Parathyroid adenoma (tissue), 2 donors: ENCODE results near the gene RNF215.
"Not testable (repeated sequence)": the region's sequence is repeated elsewhere in the genome, so short reads cannot be mapped to it uniquely, and the experiment has no call there.

Source experiments
- H2AFZ ChIP-seq: fragments of 300-600 bp; sonication (generic); one replicate; pipeline ENCODE4 v1.7.0; 2017; ENCODE audit warnings: antibody characterized with exemption, mild to moderate bottlenecking
- H3K27ac ChIP-seq: fragments of 300-600 bp; sonication (generic); one replicate; pipeline ENCODE4 v1.7.0; 2017
- H3K27me3 ChIP-seq: fragments of 300-600 bp; sonication (generic); one replicate; pipeline ENCODE4 v1.7.0; 2017; ENCODE audit warnings: low read length; ENCODE audit not compliant: control insufficient read depth, insufficient read depth
- H3K36me3 ChIP-seq: fragments of 300-600 bp; sonication (generic); one replicate; pipeline ENCODE4 v1.7.0; 2017; ENCODE audit warnings: low read length; ENCODE audit not compliant: control insufficient read depth, insufficient read depth
- H3K4me1 ChIP-seq: fragments of 300-600 bp; sonication (generic); one replicate; pipeline ENCODE4 v1.7.0; 2017; ENCODE audit warnings: control low read depth
- H3K4me2 ChIP-seq: fragments of 300-600 bp; sonication (generic); one replicate; pipeline ENCODE4 v1.7.0; 2017; ENCODE audit warnings: low read length
- H3K4me3 ChIP-seq: fragments of 300-600 bp; sonication (generic); one replicate; pipeline ENCODE4 v1.7.0; 2017; ENCODE audit warnings: low read depth, low read length
- H3K79me2 ChIP-seq: fragments of 300-600 bp; sonication (generic); one replicate; pipeline ENCODE4 v1.7.0; 2017; ENCODE audit warnings: control low read depth
- H3K9ac ChIP-seq: fragments of 300-600 bp; sonication (generic); one replicate; pipeline ENCODE4 v1.7.0; 2017; ENCODE audit warnings: mild to moderate bottlenecking
- H3K9me3 ChIP-seq: fragments of 300-600 bp; sonication (generic); one replicate; pipeline ENCODE4 v1.7.0; 2017; ENCODE audit warnings: low read length; ENCODE audit not compliant: control insufficient read depth
- TF ChIP-seq, protein P1 (sequence below): fragments of 300-600 bp; sonication (generic); IDR thresholded peaks from one replicate; pipeline ENCODE4 v1.7.0; 2017; ENCODE audit warnings: antibody characterized with exemption, mild to moderate bottlenecking
- donor health status: primary hyperparathyroidism.

The RNF215 gene

DNA sequence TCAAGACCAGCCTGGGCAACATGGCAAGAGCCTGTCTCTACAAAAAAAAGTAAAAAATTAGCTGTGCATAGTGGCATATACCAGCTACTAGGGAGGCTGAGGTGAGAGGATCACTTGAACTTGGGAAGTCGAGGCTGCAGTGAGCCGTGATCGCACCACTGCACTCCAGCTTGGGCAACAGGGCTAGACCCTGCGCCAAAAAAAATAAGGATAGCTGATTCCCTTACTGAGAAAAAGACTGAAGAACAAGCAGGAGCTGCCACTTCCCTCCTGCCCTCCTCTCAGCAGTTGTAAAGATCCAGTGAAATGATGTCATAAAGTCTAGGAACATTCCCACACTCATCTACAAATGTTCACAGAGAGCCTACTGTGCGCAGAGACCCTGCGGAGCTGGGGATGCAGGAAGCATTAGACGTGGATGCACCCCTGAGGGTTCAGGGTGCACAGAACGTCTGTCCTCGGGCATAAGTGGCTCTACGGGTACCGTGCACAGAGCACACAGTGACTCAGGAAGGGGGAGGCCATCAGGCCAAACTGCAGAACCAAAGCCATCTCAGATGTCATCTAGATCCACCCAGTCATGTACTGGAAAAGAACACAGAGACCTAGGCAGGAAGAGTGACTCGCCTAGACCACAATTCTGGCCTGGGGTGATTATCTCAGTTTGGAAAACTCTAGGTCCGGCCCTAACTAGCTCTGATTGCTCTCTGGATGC lies 21.3 kb upstream of the RNF215 start:
- no peaks in the 10 kb centered on the region for H3K9me3 ChIP-seq
- no peak overlapping the region for H2AFZ ChIP-seq
- H3K27me3 ChIP-seq, result no peaks in the 10 kb centered on the region
- TF ChIP-seq, protein P1, sequence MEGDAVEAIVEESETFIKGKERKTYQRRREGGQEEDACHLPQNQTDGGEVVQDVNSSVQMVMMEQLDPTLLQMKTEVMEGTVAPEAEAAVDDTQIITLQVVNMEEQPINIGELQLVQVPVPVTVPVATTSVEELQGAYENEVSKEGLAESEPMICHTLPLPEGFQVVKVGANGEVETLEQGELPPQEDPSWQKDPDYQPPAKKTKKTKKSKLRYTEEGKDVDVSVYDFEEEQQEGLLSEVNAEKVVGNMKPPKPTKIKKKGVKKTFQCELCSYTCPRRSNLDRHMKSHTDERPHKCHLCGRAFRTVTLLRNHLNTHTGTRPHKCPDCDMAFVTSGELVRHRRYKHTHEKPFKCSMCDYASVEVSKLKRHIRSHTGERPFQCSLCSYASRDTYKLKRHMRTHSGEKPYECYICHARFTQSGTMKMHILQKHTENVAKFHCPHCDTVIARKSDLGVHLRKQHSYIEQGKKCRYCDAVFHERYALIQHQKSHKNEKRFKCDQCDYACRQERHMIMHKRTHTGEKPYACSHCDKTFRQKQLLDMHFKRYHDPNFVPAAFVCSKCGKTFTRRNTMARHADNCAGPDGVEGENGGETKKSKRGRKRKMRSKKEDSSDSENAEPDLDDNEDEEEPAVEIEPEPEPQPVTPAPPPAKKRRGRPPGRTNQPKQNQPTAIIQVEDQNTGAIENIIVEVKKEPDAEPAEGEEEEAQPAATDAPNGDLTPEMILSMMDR, result no peak
- peaks cover 3% of the 10 kb centered on the region for H3K4me1 ChIP-seq
- no peak overlapping the region for H3K27ac ChIP-seq
- no peak overlapping the region for H3K4me2 ChIP-seq
- H3K79me2 ChIP-seq, result no peaks in the 10 kb centered on the region
- H3K4me3 ChIP-seq, result no peak overlapping the region
- H3K9ac ChIP-seq, result no peak overlapping the region
- no peaks in the 10 kb centered on the region for H3K36me3 ChIP-seq

DNA sequence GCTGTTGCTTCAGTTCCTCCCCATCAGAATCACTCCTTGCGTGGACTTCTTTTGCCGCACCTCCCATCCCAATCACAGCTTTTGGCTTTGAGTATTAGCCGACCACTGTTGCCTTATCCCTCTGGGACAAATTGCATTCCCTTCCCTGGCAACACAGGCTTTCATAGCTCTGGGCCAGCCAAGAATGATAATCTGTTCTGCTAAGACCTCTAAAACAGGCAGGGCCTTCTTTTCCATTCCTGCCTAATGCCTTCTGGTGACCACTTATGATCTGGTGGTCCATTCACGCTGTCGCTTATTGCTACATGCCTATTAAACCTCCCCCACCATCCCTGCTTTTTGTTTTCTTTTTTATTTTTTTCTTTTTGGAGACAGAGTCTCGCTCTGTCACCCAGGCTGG lies 19.2 kb upstream of the RNF215 start:
- no peak overlapping the region for H2AFZ ChIP-seq
- H3K4me3 ChIP-seq, result no peak overlapping the region
- no peak overlapping the region for H3K27ac ChIP-seq
- no peaks in the 10 kb centered on the region for H3K79me2 ChIP-seq
- H3K4me1 ChIP-seq, result peaks cover 3% of the 10 kb centered on the region
- no peak overlapping the region for H3K9ac ChIP-seq
- H3K36me3 ChIP-seq, result no peaks in the 10 kb centered on the region
- TF ChIP-seq, protein P1, result no peak
- H3K9me3 ChIP-seq, result no peaks in the 10 kb centered on the region
- H3K4me2 ChIP-seq, result no peak overlapping the region
- no peaks in the 10 kb centered on the region for H3K27me3 ChIP-seq

DNA sequence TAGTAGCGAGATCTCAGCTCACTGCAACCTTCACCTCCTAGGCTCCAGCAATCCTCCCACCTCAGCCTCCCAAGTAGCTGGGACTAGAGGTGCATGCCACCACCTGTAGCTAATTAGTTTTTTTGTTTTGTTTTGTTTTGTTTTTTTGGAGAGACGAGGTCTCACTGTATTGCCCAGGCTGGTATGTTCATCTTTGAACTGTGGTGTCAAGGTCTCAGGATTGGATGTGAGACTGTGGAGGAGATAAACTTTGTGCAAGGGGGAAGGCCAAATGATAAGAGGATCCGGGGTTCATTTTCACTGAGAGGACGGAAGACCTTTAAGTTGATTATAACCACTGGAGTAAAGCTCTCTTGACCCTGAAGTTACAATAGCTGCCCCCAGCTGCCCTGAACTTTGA lies 18.5 kb upstream of the RNF215 start:
- no peaks in the 10 kb centered on the region for H3K9me3 ChIP-seq
- TF ChIP-seq, protein P1, result no peak
- H3K27ac ChIP-seq, result no peak overlapping the region
- H2AFZ ChIP-seq, result no peak overlapping the region
- peaks cover 3% of the 10 kb centered on the region for H3K4me1 ChIP-seq
- H3K4me2 ChIP-seq, result no peak overlapping the region
- no peaks in the 10 kb centered on the region for H3K79me2 ChIP-seq
- H3K27me3 ChIP-seq, result no peaks in the 10 kb centered on the region
- no peaks in the 10 kb centered on the region for H3K36me3 ChIP-seq
- no peak overlapping the region for H3K9ac ChIP-seq
- no peak overlapping the region for H3K4me3 ChIP-seq

DNA sequence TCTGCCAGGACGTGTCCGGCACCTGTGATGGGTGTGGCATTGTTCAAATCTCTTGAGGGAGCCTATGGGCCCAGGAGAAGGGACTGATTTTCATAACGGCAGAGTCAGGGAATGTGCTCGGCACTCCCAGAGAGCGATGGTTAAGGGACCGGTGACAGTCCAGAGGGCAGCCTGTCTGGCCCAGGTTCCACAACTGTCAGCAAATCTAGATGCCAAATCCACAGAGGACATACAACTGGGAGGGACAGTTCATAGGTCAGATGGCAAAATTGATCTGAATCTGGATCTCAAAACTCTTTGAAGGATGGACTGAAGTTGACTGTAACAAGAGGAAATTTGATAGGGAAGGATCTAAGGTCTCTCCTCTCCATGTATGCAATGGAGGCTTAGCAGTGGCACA lies 17.1 kb upstream of the RNF215 start:
- Histone ChIP-seq H3K27me3 (no peaks in the 10 kb centered on the region), H3K4me1 (peaks cover 3% of the 10 kb centered on the region), H3K27ac (no peak overlapping the region), H3K36me3 (no peaks in the 10 kb centered on the region), H2AFZ (no peak overlapping the region), H3K9ac (no peak overlapping the region), H3K4me2 (no peak overlapping the region), H3K79me2 (no peaks in the 10 kb centered on the region), H3K9me3 (no peaks in the 10 kb centered on the region), H3K4me3 (no peak overlapping the region)
- TF ChIP-seq, protein P1, result no peak

DNA sequence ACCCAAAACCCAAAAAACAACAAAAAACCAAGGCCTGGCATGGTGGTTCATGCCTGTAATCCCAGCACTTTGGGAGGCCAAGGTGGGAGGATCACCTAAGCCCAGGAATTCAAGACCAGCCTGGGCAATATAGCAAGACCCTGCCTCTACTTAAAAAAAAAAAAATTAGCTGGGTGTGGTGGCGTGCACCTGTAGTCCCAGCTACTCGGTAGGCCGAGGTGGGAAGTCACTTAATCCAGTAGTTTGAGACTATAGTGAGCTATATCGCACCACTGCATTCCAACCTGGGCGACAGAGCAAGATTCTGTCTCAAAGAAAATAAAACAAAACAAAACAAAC lies 15.5 kb upstream of the RNF215 start:
- not testable (repeated sequence) for H3K27me3 ChIP-seq, H3K79me2 ChIP-seq, H3K4me3 ChIP-seq, H3K27ac ChIP-seq, H3K36me3 ChIP-seq, H3K4me1 ChIP-seq, H3K9me3 ChIP-seq, H3K4me2 ChIP-seq, H2AFZ ChIP-seq, H3K9ac ChIP-seq
